GM12872 (cell line): ENCODE data around the gene NOL4L.

Experiments
- CTCF ChIP-seq: IDR thresholded peaks from 3 replicates; pipeline ENCODE4 v1.5.1; 2011; ENCODE audit warnings: low read depth, mild to moderate bottlenecking, low read length, moderate library complexity; ENCODE audit not compliant: insufficient read depth

Gene NOL4L

GRCh38 chr20:32519381-32519730 is 65.8 kb downstream of the NOL4L start:
- TF ChIP-seq CTCF = no peak

DNA sequence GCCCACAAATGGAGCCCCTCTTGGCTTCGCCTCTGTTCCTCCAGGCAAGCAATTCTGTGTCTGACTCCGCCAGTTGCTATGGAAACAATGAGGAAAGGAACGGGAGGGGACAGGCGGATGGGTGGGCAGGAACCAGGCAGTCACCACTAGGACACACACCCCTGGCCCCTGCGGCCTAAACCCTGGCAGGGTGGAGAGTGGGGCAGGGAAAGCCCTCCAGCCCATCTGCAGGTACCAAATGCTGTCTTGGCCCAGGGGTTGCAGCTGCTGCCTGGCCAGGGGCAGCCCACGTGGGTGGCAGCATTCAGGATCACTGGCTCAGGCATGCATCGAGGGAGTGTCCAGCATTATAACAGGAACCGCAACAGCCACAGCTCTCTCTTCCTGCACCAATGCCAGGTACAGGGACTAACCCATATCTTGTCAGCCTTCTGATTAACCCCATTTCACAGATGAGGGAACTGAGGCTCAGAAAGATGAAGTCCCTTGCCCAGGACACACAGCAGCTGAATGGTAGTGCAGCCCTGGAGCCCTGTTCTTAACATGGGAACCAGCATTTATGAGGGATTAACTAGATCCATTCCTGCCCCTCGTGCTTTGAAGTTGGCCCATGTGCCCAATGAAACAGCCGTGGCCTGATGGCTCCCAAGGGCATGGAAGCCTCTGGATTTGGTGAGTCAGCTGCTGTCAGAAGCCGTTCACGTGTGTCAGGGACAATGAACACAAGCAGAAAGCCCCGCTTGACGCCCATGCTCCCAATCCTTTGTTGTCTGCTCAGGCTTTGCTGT is 66.3 kb downstream of the NOL4L start:
- TF ChIP-seq CTCF = no peak

- no peak for TF ChIP-seq CTCF
Measured at GRCh38 chr20:32517914-32518592, 67.1 kb downstream of the NOL4L start.

DNA sequence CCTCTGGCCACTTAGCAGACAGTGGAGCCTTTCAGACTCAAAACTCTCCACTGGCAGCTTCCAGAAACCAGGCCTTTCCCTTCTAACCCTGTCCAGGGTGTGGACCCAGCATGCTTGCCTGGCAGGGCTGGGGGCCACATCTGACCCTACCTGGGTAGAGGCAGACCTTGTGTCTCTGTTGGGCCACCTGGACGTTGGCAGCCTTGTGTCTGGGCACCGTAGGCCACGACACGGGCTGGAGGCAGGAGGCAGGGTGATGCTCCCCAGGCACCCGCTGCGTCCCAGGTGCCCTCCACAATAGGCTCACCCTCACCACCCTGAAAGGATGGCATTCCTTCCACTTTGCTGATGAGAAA is 67.6 kb downstream of the NOL4L start:
- TF ChIP-seq CTCF = no peak

DNA sequence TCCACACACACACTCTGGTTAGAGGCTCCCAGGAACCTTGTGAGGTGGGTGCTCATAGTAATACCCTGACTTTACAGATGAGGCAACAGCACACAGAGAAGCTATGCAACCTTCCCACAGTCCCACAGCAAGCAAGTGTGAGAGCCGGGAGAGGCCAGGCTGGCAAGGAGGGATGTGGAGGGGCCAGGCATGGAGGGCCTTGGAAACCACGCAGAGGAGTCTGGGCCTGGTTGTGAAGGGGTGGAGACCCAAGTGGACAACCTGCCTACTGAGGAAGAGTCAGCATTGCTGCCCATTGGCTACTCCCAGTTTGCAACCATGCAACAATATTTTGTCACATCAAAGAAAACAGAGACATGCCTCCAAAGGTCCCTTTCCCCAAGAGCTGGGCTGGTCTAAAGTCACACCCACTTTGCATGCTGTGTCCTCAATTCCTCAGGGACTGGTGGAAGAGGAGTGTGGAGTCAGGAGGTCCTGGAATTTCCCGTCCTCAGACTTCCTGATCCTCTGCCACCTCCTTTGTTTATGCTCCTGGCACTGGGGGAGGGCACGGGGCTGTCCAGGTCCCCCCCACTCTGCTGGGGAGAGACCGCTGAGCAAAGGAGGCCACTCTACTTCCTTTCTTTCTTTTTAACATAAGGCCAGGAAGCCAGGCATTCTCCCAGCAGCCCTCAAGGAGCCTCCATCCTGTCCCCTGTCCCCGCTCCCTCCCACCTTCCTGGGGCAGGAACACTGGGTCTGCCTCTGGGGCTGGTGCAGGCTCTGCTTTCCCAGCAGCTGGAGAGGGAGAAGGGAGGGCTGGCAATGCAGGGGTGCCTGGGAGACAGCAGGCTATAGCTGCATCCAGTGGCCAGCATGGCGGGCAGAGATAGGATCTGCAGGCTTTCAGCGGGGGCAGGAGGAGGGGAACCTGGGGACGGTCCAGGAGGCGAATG is 68.3 kb downstream of the NOL4L start:
- TF ChIP-seq CTCF = no peak

DNA sequence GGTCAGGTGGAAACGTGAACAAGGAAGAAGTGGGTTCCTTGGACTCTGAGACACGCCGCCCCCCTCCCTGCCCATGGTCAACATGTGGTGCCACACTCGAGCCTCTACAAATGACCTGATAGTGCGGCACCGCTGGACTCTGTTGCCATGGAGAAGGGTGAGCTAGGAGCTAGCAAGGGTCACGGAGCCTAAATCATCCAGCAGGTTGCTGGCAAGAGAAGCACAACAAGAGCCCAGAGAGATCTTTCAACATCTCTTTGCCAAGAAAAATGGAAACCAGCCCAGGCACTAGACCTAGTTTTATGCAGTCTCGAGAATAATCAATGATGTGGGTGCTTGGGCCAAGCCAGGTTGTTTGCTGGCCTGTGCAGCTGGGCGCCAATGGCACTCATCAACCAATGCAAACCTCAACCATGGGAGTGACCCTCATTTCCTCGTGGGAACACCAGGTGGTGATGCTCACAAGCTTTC is 69.5 kb downstream of the NOL4L start:
- TF ChIP-seq CTCF = no peak

DNA sequence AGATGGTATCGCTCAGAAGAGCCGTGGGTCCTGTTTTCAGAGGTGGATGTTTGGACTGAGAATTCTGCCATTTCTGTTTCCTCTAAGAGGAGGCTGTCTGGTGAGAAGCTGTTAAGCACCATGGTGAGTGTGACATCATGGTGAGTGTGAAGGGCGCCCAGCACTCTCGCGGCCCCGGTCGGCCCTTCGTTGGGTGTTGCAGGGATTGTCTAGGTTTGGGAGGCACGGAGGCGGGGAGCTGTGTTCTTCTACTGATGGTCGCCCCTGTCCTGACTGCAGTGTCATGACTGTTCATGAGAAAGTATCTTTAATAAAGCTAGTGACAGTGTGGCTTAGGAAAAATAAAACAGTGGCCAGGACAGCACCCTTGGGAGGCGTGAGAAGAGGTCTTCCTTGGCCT is 70.4 kb downstream of the NOL4L start:
- TF ChIP-seq CTCF = no peak
